ENCODE measurements around the gene SPDYE17. TPM values are rescaled to one million over a fixed set of nuclear protein-coding genes. Genes with fewer than 3 reads are reported as not detected.
"Not testable (repeated sequence)": the region's sequence is repeated elsewhere in the genome, so short reads cannot be mapped to it uniquely, and the experiment has no call there.

SPDYE17 gene
- total RNA-seq, 1 experiment from 2014 or later: not detected

DNA sequence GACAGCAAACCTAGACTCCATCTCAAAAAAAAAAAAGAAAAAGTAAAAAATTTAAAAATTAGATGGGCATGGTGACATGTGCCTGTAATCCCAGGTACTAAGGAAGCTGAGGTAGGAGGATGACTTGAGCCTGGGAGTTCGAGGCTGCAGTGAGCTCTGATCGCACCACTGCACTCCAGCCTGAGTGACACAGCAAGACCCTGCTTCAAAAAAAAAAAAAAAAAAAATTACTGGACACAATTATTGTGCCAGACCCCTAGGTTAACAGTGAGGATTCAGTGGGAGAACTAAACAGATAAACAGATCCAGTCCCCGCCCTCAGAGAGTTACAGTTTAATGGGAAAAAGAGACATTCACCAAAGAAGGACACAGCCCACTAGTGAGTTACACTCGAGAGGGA is 31.6 kb upstream of the SPDYE17 start:
- H3K4me2 ChIP-seq (ENCODE audit: low read length); POLR2A ChIA-PET; ATAC-seq; H3K27me3 ChIP-seq (ENCODE audit: insufficient read depth, low read length); H4K20me1 ChIP-seq (ENCODE audit: insufficient read depth); H3K9me3 ChIP-seq (ENCODE audit: control insufficient read depth in 1 of 2, insufficient read depth in 1 of 2, low read depth in 1 of 2, low read length in 2 of 2); H3K27ac ChIP-seq (ENCODE audit: low read depth, low read length); H3K79me2 ChIP-seq (ENCODE audit: insufficient read depth, low read length); CTCF ChIA-PET; DNase-seq (ENCODE audit: low read depth, low spot score); RAD21 ChIA-PET (ENCODE audit: low non-redundant PET in 1 of 2, low total read pairs in 2 of 2, uncharacterized antibody in 2 of 2, unreplicated experiment in 2 of 2); H3K36me3 ChIP-seq (ENCODE audit: control insufficient read depth in 1 of 2, insufficient read depth in 2 of 2, low read length in 2 of 2); H3K4me1 ChIP-seq (ENCODE audit: control insufficient read depth in 1 of 2, insufficient read depth in 2 of 2, low read length in 2 of 2); H3K9ac ChIP-seq (ENCODE audit: low read length); H3K9me2 ChIP-seq (ENCODE audit: insufficient read depth); H3K4me3 ChIP-seq (replicated peaks in 1 of 2; ENCODE audit: low read depth in 1 of 2, low read length in 2 of 2); intact Hi-C loops (cut with micrococcal nuclease); H2AFZ ChIP-seq (ENCODE audit: low read depth, low read length, poor library complexity, severe bottlenecking): not testable (repeated sequence)
- BruUV-seq (replicated peaks): TSS peak; percentile 53

- POLR2A ChIA-PET; H3K4me1 ChIP-seq (ENCODE audit: control insufficient read depth in 1 of 2, insufficient read depth in 2 of 2, low read length in 2 of 2); H4K20me1 ChIP-seq (ENCODE audit: insufficient read depth); H3K9ac ChIP-seq (ENCODE audit: low read length); ATAC-seq; CTCF ChIA-PET; DNase-seq (ENCODE audit: low read depth, low spot score); H3K36me3 ChIP-seq (ENCODE audit: control insufficient read depth in 1 of 2, insufficient read depth in 2 of 2, low read length in 2 of 2); H3K9me2 ChIP-seq (ENCODE audit: insufficient read depth); BruUV-seq (replicated peaks); H3K4me3 ChIP-seq (replicated peaks in 1 of 2; ENCODE audit: low read depth in 1 of 2, low read length in 2 of 2); intact Hi-C loops (cut with micrococcal nuclease); H3K27me3 ChIP-seq (ENCODE audit: insufficient read depth, low read length); H3K4me2 ChIP-seq (ENCODE audit: low read length); H3K9me3 ChIP-seq (ENCODE audit: control insufficient read depth in 1 of 2, insufficient read depth in 1 of 2, low read depth in 1 of 2, low read length in 2 of 2); H3K27ac ChIP-seq (ENCODE audit: low read depth, low read length); H2AFZ ChIP-seq (ENCODE audit: low read depth, low read length, poor library complexity, severe bottlenecking); RAD21 ChIA-PET (ENCODE audit: low non-redundant PET in 1 of 2, low total read pairs in 2 of 2, uncharacterized antibody in 2 of 2, unreplicated experiment in 2 of 2); H3K79me2 ChIP-seq (ENCODE audit: insufficient read depth, low read length): not testable (repeated sequence)
Measured at GRCh38 chr7:77062557-77062956, 30.4 kb upstream of the SPDYE17 start, which contains the start of gene SPDYE18. Gene SPDYE18, minus strand, starts transcription at chr7:77062558. Its CDS starts 2,046 bp downstream, at chr7:77060512.

GRCh38 chr7:77026349-77026748 is 5.8 kb downstream of the SPDYE17 start:
- H3K4me1 ChIP-seq (ENCODE audit: control insufficient read depth in 1 of 2, insufficient read depth in 2 of 2, low read length in 2 of 2); POLR2A ChIA-PET; ATAC-seq; H3K4me3 ChIP-seq (replicated peaks in 1 of 2; ENCODE audit: low read depth in 1 of 2, low read length in 2 of 2); H3K79me2 ChIP-seq (ENCODE audit: insufficient read depth, low read length); BruUV-seq (replicated peaks); H3K9me2 ChIP-seq (ENCODE audit: insufficient read depth); RAD21 ChIA-PET (ENCODE audit: low non-redundant PET in 1 of 2, low total read pairs in 2 of 2, uncharacterized antibody in 2 of 2, unreplicated experiment in 2 of 2); H3K9me3 ChIP-seq (ENCODE audit: control insufficient read depth in 1 of 2, insufficient read depth in 1 of 2, low read depth in 1 of 2, low read length in 2 of 2); intact Hi-C loops (cut with micrococcal nuclease); H4K20me1 ChIP-seq (ENCODE audit: insufficient read depth); H3K27me3 ChIP-seq (ENCODE audit: insufficient read depth, low read length); DNase-seq (ENCODE audit: low read depth, low spot score); H3K9ac ChIP-seq (ENCODE audit: low read length); H3K36me3 ChIP-seq (ENCODE audit: control insufficient read depth in 1 of 2, insufficient read depth in 2 of 2, low read length in 2 of 2); H2AFZ ChIP-seq (ENCODE audit: low read depth, low read length, poor library complexity, severe bottlenecking); CTCF ChIA-PET; H3K4me2 ChIP-seq (ENCODE audit: low read length); H3K27ac ChIP-seq (ENCODE audit: low read depth, low read length): not testable (repeated sequence)
